Lung (tissue), 12 donors: ENCODE data around the gene MYO16. TPM values are rescaled to one million over a fixed set of nuclear protein-coding genes. Genes with fewer than 3 reads are reported as not detected.
A peak's percentile ranks its signal among the peaks of the same experiment; 100 is the strongest.

Source experiments
- ATAC-seq: fragments of 200-7000 bp; cut with Tn5 transposase; one replicate; pipeline ENCODE4 v1.9.1; 2020; ENCODE audit warnings: moderate number of reproducible peaks; ENCODE audit not compliant: insufficient read depth, low FRiP score
- DNase-seq, 3 donors: peaks; one replicate each; pipeline ENCODE4 v3.0.0-alpha.2; 2013 to 2017
- H3K27ac ChIP-seq, 2 donors: one replicate each; pipeline ENCODE4 v1.5.1; 2013; ENCODE audit warnings: mild to moderate bottlenecking in 2 of 2, moderate library complexity in 2 of 2, control low read depth in 1 of 2, inconsistent platforms in 1 of 2, low read depth in 1 of 2, low read length in 1 of 2
- H3K27me3 ChIP-seq, 3 donors: one replicate each; pipeline ENCODE4 v1.5.1; 2013; ENCODE audit warnings: low read length in 2 of 3; ENCODE audit not compliant: control insufficient read depth in 3 of 3, insufficient read depth in 3 of 3
- H3K36me3 ChIP-seq, 4 donors: one replicate each; pipeline ENCODE4 v1.5.1; 2013; ENCODE audit warnings: low read length in 4 of 4, mild to moderate bottlenecking in 1 of 4, moderate library complexity in 1 of 4; ENCODE audit not compliant: control insufficient read depth in 4 of 4, insufficient read depth in 4 of 4
- H3K4me1 ChIP-seq, 5 donors: one replicate each; pipeline ENCODE4 v1.5.1; 2013; ENCODE audit warnings: low read length in 5 of 5, mild to moderate bottlenecking in 2 of 5, moderate library complexity in 1 of 5; ENCODE audit not compliant: control insufficient read depth in 5 of 5, insufficient read depth in 5 of 5
- H3K4me3 ChIP-seq: one replicate; pipeline ENCODE4 v1.5.1; 2013; ENCODE audit warnings: mild to moderate bottlenecking, control low read depth, moderate library complexity
- H3K9ac ChIP-seq, 2 donors: one replicate each; pipeline ENCODE4 v1.5.1; 2013; ENCODE audit warnings: low read length in 2 of 2, control low read depth in 1 of 2; ENCODE audit not compliant: insufficient read depth in 1 of 2
- H3K9me3 ChIP-seq, 4 donors: one replicate each; pipeline ENCODE4 v1.5.1; 2013; ENCODE audit warnings: low read length in 3 of 4, mild to moderate bottlenecking in 1 of 4, moderate library complexity in 1 of 4; ENCODE audit not compliant: control insufficient read depth in 4 of 4, insufficient read depth in 3 of 4
- CTCF ChIP-seq: IDR thresholded peaks from 2 replicates; pipeline ENCODE4 v1.5.1; 2012; ENCODE audit warnings: mild to moderate bottlenecking; ENCODE audit errors: control extremely low read depth, extremely low read depth
- WGBS, 2 donors: extraction: QIAGEN DNeasy Blood & Tissue Kit; methylation state at CpG; one replicate each; pipeline ENCODE4 v1.1.7; 2013; 5-methylcytosine and 5-hydroxymethylcytosine counted together
- polyA plus RNA-seq, 2 donors: library from polyadenylated mRNA; stranded (reverse); fragments of 200-250 nt; gene quantifications; one replicate each; pipeline ENCODE4 v1.2.1, GENCODE V29; 2013
- total RNA-seq, 2 donors: library from RNA; depleted of rRNA in 1 of 2; stranded (reverse); fragments of >200 nt in 1 of 2; gene quantifications; one replicate each; pipeline ENCODE4 v1.2.1, GENCODE V29; 2014 to 2021
- donor health status: control.
- donor health status: control.
- donor health status: Bipolar disorder and iron deficiency.
- donor health status: healthy.
- donor health status: DM: yes; HTN: yes; CAD: no.

Gene MYO16
- total and polyA plus RNA-seq, 4 donors: 0.12 to 13.8 (median 0.88) TPM

DNA sequence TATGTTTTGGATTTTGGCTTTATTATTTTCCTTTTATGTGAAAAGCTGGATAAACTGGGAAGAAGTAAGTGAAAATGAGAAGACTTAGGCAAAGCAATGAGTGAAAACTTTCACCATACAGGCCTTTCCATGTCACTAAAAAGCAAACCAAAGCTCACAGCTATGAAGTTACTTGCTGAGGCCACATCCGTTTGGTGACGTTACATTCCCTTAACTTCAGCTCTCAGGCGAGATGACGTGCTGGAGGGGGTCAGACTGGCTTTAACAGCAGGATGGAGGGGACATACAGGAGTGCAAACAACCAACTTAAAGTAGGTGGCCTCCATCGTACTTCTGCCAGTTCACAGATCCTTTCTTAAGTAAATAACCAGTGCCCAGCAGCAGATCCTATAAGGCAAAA is 522.3 kb downstream of the MYO16 start:
- Histone ChIP-seq H3K9ac (no peak overlapping the region), H3K4me1 (peaks cover 0 to 10% (median 6%) of the 10 kb centered on the region in 5 donors), H3K9me3 (no peaks in the 10 kb centered on the region), H3K36me3 (no peaks in the 10 kb centered on the region), H3K4me3 (no peak overlapping the region), H3K27me3 (peaks cover 0 to 9% (median 0%) of the 10 kb centered on the region in 3 donors), H3K27ac (no peak overlapping the region)
- ATAC-seq: no peak
- DNase-seq: peak in 2 of 3 donors; percentile 28 to 32
- 78 to 80% methylated on average over 5 of the region's 5 CpGs for WGBS, 2 donors
- no peak for TF ChIP-seq CTCF

DNA sequence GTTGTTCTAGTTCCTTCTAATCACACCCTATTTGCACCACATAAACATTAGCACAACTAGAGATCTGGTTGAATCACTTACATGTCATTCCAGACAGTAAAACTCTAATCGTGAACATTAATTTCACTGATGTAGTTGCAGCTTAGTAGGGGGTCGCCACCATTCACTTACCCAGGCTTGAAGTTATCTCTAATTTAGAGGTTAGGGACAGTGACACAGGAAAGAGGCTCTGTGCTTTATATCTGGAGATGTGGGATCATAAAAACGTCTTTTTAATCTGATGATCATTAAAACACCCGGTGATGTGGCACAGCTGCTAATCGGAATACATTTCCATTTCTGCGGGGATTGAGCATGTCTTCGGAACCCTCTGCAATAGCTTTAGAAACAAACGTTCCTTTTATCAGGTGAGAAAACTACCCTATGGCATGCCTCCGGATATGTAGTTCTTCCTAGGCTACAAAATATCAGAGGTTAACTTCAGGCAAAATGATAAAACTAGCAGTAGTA is 523.0 kb downstream of the MYO16 start:
- Histone ChIP-seq H3K27ac (no peak overlapping the region), H3K27me3 (peaks cover 0 to 10% (median 0%) of the 10 kb centered on the region in 3 donors), H3K9ac (no peak overlapping the region), H3K4me3 (no peak overlapping the region), H3K9me3 (no peaks in the 10 kb centered on the region), H3K4me1 (peaks cover 0 to 10% (median 6%) of the 10 kb centered on the region in 5 donors), H3K36me3 (no peaks in the 10 kb centered on the region)
- DNase-seq (no peak), ATAC-seq (no peak)
- TF ChIP-seq CTCF: no peak
- 81 to 87% methylated on average over 9 of the region's 9 CpGs for WGBS, 2 donors

DNA sequence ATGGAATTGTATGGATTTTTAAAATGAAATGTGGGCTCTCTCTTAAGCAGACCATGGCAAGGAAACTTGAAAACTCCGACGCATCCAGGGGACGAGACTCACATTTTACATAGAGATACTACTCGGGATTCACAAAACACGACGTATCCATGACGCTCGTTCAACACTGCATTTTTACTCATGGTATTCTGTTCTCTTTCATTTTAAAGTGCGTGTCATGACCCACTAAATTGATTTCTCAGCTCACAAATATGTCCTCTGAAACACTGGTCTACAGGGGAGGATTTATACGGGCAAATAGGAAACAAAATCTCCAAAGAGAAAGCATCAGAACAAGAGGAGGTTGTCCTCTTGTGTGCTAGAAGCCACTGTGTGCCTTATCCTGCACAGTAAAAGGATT is 523.5 kb downstream of the MYO16 start:
- WGBS, 2 donors: 94 to 95% methylated on average over 10 of the region's 10 CpGs
- DNase-seq (no peak), ATAC-seq (no peak)
- Histone ChIP-seq H3K9me3 (no peaks in the 10 kb centered on the region), H3K9ac (no peak overlapping the region), H3K27me3 (peaks cover 0 to 13% (median 2%) of the 10 kb centered on the region in 3 donors), H3K4me3 (no peak overlapping the region), H3K36me3 (no peaks in the 10 kb centered on the region), H3K4me1 (peaks cover 0 to 10% (median 6%) of the 10 kb centered on the region in 5 donors), H3K27ac (no peak overlapping the region)
- TF ChIP-seq CTCF: no peak

GRCh38 chr13:109154146-109154545 is 524.7 kb downstream of the MYO16 start:
- Histone ChIP-seq H3K36me3 (no peaks in the 10 kb centered on the region), H3K27me3 (peaks cover 0 to 13% (median 5%) of the 10 kb centered on the region in 3 donors), H3K4me1 (peaks cover 0 to 10% (median 6%) of the 10 kb centered on the region in 5 donors), H3K9ac (no peak overlapping the region), H3K4me3 (no peak overlapping the region), H3K27ac (no peak overlapping the region), H3K9me3 (no peaks in the 10 kb centered on the region)
- no peak for ATAC-seq
- 57 to 71% methylated on average over 8 of the region's 8 CpGs for WGBS, 2 donors
- TF ChIP-seq CTCF: no peak
- DNase-seq: no peak
